Measurements from ENCODE around the gene ZFHX3. TPM values are rescaled to one million over a fixed set of nuclear protein-coding genes. Genes with fewer than 3 reads are reported as not detected.

Gene ZFHX3
- total and polyA plus RNA-seq, 9 donors, result 3.4 to 17.6 (median 11.9) TPM

DNA sequence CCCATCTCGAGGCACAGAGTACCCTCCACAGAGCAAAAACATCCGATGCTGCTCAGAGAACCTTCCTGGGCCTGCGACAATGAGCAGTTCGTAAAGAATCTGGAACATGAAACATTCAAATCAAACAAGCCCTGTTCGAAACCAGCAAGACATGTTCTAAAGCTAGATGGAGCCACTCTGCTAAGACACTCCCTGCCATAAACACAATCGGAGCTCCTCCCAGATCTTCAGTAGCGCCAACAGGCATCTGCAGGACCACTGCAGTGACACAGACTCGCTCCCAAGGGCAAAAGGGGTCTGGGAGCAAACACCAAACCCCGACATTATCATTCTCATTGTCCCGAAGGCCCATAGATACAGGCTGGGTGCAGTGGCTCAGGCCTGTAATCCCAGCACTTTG lies 108.7 kb downstream of the ZFHX3 start:
- intact Hi-C loops (cut with DNase I), result no loop called here
- DNase-seq, result peak in 1 of 5 donors; percentile 27
- no peak for TF ChIP-seq EP300 (IDR thresholded peaks at IDR 0.05)
- TF ChIP-seq, protein P1, sequence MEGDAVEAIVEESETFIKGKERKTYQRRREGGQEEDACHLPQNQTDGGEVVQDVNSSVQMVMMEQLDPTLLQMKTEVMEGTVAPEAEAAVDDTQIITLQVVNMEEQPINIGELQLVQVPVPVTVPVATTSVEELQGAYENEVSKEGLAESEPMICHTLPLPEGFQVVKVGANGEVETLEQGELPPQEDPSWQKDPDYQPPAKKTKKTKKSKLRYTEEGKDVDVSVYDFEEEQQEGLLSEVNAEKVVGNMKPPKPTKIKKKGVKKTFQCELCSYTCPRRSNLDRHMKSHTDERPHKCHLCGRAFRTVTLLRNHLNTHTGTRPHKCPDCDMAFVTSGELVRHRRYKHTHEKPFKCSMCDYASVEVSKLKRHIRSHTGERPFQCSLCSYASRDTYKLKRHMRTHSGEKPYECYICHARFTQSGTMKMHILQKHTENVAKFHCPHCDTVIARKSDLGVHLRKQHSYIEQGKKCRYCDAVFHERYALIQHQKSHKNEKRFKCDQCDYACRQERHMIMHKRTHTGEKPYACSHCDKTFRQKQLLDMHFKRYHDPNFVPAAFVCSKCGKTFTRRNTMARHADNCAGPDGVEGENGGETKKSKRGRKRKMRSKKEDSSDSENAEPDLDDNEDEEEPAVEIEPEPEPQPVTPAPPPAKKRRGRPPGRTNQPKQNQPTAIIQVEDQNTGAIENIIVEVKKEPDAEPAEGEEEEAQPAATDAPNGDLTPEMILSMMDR (IDR thresholded peaks at IDR 0.05), result no peak
- no peak for TF ChIP-seq POLR2A (IDR thresholded peaks at IDR 0.05)
- WGBS, 3 donors, result 54 to 60% (median 60%) methylated on average over 10 of the region's 10 CpGs
- Histone ChIP-seq H3K36me3 (no peaks in the 10 kb centered on the region), H3K9me3 (no peaks in the 10 kb centered on the region), H3K27ac (peak overlapping the region; percentile 39 to 55), H3K4me3 (no peak overlapping the region), H3K27me3 (no peaks in the 10 kb centered on the region), H3K4me1 (ENCODE audit: insufficient read depth) (peaks cover 7% of the 10 kb centered on the region)

DNA sequence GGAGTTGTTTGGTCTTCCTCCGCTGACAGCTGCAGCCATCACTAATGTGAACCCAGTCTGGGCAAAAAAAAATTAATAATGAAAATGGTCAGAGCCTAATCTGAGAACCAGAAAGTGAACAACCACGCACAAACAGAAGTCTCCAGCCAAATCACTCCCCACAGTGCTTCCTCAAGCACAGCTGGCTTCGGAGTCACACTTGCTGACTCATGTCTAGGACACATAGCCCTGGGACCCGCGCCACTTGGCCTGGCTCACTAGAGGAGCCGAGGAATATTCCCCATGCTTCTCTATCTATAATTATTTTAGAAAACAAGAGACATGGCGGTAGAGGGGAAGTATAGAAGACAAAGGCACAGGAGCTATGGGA lies 109.1 kb downstream of the ZFHX3 start:
- WGBS, 3 donors, result 7 to 18% (median 10%) methylated on average over 7 of the region's 7 CpGs
- peak overlapping the region; percentile 39 to 55 for H3K27ac ChIP-seq
- no peaks in the 10 kb centered on the region for H3K27me3 ChIP-seq
- H3K9me3 ChIP-seq, result no peaks in the 10 kb centered on the region
- intact Hi-C loops (cut with DNase I), result no loop called here
- TF ChIP-seq EP300 (IDR thresholded peaks at IDR 0.05), result no peak
- TF ChIP-seq, protein P1 (IDR thresholded peaks at IDR 0.05), result no peak
- no peak for TF ChIP-seq POLR2A (IDR thresholded peaks at IDR 0.05)
- no peaks in the 10 kb centered on the region for H3K36me3 ChIP-seq
- H3K4me3 ChIP-seq, result no peak overlapping the region
- peaks cover 7% of the 10 kb centered on the region for H3K4me1 ChIP-seq (ENCODE audit: insufficient read depth)
- DNase-seq, result peak; percentile 76 to 85 (median 84)

DNA sequence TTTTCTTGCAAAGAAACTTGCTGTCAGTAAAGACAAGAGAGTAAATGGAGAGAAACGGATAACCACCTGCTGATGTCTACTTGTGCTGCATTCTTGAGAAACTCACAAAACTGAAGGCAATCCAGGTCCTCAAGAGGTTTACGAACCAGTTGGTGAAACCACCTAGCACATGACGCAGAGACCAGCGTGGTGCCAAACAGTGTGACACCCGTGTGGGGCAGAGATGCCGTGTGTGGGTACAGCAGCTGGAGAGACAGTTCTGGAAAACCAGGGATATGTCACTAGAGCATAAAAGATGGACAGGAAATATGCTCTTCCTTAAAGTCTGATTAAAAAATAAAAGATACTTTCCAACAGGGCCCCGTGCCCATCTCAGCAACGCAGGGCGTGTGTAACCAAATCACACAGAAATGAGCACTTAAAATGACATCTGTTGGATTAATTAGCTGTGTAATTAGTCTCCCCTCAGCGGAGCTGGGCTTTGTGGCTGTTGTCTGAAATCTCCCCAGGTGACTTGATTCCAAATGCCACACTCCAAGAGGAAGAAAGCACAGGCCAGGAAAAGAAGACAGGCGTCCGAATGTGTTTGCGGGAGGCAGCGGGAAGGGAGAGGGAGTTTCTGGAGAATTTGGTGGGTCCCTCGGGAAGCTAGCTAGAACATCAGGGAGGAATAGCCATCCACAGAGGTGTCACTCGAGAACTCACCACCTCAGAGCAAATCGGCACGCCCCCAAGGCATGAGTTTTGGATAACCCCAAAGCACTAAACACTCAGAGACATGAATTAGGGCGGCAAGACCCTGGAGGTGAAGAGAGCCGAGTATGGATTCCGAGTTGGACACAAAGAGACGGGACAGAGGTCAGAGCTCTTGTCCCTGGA lies 109.8 kb downstream of the ZFHX3 start:
- peak in 1 of 5 donors; percentile 22 for DNase-seq

DNA sequence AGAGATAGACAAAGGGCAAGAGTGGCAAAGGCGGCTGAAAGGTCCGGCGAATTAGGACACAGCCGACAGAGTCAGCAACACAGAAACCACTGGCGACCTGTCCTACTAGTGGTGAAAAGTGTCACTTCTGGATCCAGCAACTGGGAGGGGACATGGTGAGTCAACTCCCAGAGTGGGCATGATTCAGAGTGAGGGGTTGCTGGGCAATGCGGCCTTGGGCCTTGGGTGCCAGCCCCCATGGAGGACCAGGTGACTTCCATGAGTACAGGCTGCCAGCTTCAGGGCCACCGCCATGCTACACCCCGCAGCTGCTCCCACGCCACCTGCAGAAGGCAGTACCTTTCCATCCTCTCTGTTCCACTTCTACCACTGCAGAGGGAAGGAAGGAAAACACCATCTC lies 110.6 kb downstream of the ZFHX3 start:
- peaks cover 10% of the 10 kb centered on the region for H3K4me1 ChIP-seq (ENCODE audit: insufficient read depth)
- H3K36me3 ChIP-seq, result no peaks in the 10 kb centered on the region
- TF ChIP-seq, protein P1 (IDR thresholded peaks at IDR 0.05), result no peak
- TF ChIP-seq POLR2A (IDR thresholded peaks at IDR 0.05) (no peak), EP300 (IDR thresholded peaks at IDR 0.05) (no peak)
- no peak for DNase-seq
- WGBS, 3 donors, result 96 to 98% (median 97%) methylated on average over 9 of the region's 9 CpGs
- no peak overlapping the region for H3K4me3 ChIP-seq
- no peaks in the 10 kb centered on the region for H3K27me3 ChIP-seq
- H3K27ac ChIP-seq, result no peak overlapping the region
- intact Hi-C loops (cut with DNase I), result no loop called here
- H3K9me3 ChIP-seq, result no peaks in the 10 kb centered on the region

More for the DNA sequence above, 109.8 kb downstream of the ZFHX3 start:
- Histone ChIP-seq H3K27ac (peak overlapping the region in 1 of 2 donors; percentile 17), H3K4me3 (no peak overlapping the region), H3K4me1 (ENCODE audit: insufficient read depth) (peaks cover 7% of the 10 kb centered on the region), H3K9me3 (no peaks in the 10 kb centered on the region), H3K36me3 (no peaks in the 10 kb centered on the region), H3K27me3 (no peaks in the 10 kb centered on the region)
- TF ChIP-seq EP300 (IDR thresholded peaks at IDR 0.05) (no peak), POLR2A (IDR thresholded peaks at IDR 0.05) (no peak)
- TF ChIP-seq, protein P1 (IDR thresholded peaks at IDR 0.05), result no peak
- WGBS, 3 donors, result 67 to 70% (median 68%) methylated on average over 22 of the region's 22 CpGs
- intact Hi-C loops (cut with DNase I), result no loop called here

Measured in ovary (tissue), 9 donors.